Lower leg skin (tissue), 3 donors: ENCODE results near the gene NCAPG2.

Experiments used
- CTCF ChIP-seq, 3 donors: fragments of 450-650 bp; IDR thresholded peaks; one replicate each; pipeline ENCODE4 v1.5.1; 2016; ENCODE audit warnings: antibody characterized with exemption in 3 of 3, mild to moderate bottlenecking in 3 of 3, moderate library complexity in 2 of 3
- POLR2A ChIP-seq, 2 donors: fragments of 450-650 bp; IDR thresholded peaks; one replicate each; pipeline ENCODE4 v1.6.1; 2016 to 2017; ENCODE audit warnings: antibody characterized with exemption in 2 of 2, mild to moderate bottlenecking in 1 of 2, moderate library complexity in 1 of 2

GRCh38 chr7:158596309-158596708, 108.3 kb downstream of the NCAPG2 start:
- TF ChIP-seq CTCF (IDR thresholded peaks at IDR 0.05) (no peak), POLR2A (IDR thresholded peaks at IDR 0.05) (no peak)
